GM21576 (cell line): Measurements from ENCODE around the gene PRXL2B.

Experiments
- ATAC-seq: cut with Tn5 transposase; IDR thresholded peaks from one replicate; pipeline ENCODE4 v1.9.1; 2021; ENCODE audit warnings: mild to moderate bottlenecking, moderate library complexity; ENCODE audit not compliant: unreplicated experiment

PRXL2B gene

GRCh38 chr1:2584686-2585317, 1.8 kb upstream of the PRXL2B start:
- no peak for ATAC-seq

DNA sequence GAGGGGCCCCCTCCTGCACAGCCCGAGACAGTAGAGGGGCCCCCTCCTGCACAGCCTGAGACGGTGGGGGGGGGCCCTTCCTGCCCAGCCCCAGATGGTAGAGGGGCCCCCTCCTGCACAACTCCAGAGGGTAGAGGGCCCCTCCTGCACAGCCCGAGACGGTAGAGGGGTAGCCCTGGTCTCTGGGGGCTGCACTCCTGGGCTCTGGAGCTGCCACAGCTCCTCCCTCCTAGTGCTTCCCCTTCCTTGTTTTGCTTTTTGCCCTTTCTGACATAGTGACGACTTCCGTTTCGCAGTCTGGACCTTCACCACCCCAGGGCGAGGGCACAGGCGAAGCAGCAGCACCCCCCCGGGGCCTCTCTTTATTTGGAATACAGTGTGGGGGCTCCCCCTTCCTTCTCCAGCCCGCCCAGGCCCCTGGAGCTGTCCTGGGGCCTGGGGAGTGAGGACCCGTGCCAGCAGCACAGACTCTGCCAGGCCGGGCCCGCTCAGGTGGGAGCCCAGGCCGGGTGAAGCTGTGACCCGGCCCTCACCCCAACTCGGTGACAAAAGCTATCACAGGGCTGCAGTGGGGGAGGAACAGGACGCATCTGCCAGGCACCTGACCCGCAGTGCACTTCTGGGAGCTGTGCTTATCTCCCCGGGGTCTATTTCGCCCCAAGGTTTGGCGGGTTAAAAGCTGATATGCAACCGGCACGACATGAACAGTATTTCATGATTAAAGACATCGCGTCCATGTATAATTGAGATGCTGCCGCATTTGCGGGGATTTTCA, 1.1 kb upstream of the PRXL2B start:
- ATAC-seq, result peak; percentile 41

DNA sequence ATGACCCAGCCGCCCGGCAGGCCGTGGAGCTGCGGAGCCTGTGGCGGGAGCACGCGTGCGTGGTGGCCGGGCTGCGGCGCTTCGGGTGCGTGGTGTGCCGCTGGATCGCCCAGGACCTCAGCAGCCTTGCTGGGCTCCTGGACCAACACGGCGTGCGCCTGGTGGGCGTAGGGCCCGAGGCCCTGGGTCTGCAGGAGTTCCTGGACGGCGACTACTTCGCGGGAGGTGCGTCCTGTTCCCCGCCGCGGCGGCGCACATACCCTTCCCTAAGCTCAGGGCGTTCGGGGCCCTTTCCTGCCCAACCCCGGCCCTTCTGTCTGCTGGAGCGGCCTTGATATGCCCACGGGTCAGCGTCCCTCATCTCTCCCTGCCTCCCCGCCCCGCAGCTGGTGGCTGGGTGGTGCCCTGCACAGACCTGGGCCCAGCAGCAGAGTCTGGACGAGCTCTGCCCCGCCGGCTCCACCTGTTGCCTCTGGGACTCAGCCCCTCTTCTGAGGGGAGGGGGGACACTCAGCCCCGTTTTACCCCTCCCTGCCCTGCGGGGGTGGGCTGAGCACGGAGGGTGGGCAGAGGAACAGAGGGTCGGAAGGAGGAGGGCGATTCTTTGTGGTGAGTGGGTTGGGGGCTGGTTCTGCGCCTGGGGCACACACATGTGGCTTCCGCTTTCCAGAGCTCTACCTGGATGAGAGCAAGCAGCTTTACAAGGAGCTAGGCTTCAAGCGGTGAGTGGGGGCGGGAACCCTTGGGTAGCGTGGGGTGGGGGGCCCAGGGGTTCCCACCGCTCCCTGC, 688 bp downstream of the PRXL2B start:
- no peak for ATAC-seq

DNA sequence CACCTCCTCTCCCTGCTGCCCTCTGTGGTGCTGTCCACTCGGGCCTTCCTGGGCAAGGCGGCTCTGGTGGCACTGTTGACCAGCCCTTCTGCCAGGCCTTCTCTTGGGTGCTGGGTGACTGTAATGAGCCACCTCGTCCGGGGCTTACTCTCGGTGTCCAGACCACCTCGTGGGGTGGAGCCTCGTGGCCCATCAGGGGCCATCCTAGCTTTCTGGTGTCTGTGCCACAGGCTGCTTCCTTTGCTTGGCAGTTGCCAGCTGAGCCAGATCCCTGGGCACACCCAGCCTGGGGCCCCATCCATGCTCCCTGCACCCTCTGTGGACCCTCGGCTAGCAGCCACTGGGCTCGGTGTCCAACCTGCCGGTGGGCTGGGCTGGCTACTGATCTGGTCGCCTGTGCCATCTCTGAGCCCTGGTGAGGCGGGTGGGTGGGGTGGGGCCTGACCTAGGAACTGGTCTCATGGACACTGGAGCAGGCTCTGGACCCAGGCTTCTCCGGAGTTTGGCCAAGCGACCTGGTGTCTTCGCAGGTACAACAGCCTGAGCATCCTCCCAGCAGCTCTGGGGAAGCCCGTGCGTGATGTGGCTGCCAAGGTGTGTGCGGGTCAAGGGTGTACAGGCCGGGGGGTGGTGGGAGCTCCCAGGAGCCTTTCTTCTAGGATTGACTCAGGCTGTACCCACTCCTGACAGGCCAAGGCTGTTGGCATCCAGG, 1.4 kb downstream of the PRXL2B start:
- ATAC-seq, result no peak

DNA sequence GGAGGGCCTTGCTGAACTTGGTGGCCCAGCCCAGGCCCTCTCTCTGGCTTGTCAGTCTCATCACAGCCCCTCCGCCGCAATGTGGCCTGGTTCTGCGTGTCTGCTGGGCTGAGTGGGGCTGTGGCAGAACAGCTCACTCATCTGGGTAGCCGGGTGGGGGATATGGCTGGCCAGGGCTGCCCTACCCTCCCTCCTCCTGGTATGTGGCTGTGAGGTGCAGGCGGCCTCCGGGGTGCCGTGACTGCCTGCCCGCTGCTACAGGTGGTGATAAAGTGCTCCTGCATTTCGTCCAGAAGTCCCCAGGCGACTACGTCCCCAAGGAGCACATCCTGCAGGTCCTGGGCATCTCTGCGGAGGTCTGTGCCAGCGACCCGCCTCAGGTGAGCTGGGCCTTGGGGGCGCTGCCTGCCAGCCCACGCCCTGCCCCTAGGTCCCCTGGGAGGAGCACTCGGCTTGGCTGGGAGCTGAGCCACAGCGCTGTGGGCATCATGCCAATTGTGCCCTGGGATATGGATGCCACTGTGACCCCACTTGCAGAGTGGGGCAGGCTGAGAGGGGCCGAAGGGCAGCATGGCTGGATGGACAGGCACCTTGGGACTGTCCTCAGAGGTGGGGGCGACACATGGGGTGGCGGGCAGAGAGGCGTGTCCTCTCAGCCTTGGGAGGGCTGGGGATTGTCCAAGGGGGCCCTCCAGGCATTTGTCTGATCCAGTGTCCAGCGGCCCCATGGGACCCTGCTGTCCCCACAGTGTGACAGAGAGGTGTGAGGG, 2.3 kb downstream of the PRXL2B start:
- ATAC-seq, result no peak

- ATAC-seq, result no peak
Measured at GRCh38 chr1:2589431-2590232, 3.1 kb downstream of the PRXL2B start.

- ATAC-seq, result no peak
Measured at GRCh38 chr1:2590233-2591141, 3.9 kb downstream of the PRXL2B start.

DNA sequence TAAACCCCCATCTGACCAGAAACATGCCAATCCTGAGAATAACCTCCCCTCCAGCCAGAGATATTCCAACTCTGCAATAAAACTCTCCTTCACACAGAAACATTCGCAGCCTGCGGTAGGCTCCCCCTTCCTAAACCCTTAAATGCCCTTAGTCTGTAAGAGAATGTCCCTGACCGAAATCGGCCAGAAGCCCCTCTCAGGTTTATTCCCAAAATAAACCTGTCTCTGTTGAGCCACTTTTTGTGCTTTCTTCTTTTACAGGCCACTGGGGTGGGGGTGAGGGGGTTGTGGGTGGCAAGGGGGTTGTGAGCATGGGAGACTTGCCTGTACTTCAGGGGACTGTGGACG, 4.6 kb downstream of the PRXL2B start:
- no peak for ATAC-seq

- ATAC-seq, result no peak
Measured at GRCh38 chr1:2591581-2592261, 5.1 kb downstream of the PRXL2B start.

GRCh38 chr1:2592672-2593071, 6.1 kb downstream of the PRXL2B start:
- no peak for ATAC-seq

- no peak for ATAC-seq
Measured at GRCh38 chr1:2593251-2593878, 6.8 kb downstream of the PRXL2B start.

GRCh38 chr1:2594001-2594640, 7.5 kb downstream of the PRXL2B start:
- no peak for ATAC-seq

- ATAC-seq, result no peak
Measured at GRCh38 chr1:2594641-2595131, 8.1 kb downstream of the PRXL2B start.

- ATAC-seq, result no peak
Measured at GRCh38 chr1:2595261-2595811, 8.8 kb downstream of the PRXL2B start.

DNA sequence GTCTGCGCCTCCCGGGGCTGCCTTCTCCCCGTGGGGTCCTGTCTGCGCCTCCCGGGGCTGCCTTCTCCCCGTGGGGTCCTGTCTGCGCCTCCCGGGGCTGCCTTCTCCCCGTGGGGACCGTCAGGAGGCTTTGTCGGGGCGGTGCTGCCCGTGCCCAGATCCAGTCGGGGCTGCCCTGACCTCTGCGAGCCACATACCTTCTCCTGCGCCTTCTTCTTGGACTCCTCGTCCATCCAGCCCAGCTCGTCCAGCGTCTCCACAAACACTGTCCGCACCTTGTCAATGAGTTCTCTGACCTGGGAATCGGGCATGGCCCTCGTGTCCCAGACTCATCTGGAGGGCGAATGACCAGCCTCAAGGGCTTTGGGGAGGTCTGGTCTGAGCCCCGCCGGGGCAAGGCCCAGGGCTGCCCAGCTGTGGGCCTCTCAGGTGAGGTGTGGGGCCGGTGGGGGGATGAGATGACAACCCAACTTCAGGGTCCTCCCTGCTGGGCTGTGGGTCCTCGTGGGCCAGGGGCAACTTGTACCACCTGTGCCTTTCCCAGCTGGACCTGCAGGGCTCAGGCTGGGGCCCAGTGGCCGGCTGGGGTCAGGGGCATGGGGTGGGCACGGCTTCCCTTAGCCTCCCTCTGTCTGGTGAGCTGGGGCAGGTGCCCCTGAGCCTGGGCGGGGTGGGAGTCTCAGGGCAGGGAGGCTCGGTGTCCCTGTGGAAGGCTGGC, 9.4 kb downstream of the PRXL2B start:
- ATAC-seq, result no peak
